ENCODE measurements around the gene TTC3. TPM values are rescaled to one million over a fixed set of nuclear protein-coding genes. Genes with fewer than 3 reads are reported as not detected.
A peak's percentile ranks its signal among the peaks of the same experiment; 100 is the strongest.

TTC3 gene
- total RNA-seq, 1 donor from 2014 or later, result 210 TPM

DNA sequence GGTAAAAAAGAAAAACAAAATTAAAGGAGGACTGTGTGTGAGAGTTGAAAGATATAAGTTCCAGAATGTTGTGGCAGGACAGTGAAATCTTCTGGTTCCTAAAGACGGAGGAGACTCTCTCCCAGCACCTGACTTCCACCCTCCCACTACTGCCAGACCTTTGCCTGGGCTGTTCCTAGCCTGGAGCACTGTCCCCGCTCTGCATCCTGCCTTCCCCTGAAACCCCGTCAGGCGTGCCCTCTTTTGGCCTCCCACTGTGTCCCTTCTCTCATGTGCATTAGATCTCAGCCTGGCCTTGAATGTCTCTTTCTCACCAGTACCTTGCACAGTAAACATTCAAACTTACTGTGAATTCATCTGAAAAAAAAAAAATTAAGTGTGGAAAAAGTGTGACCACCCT lies 120.0 kb downstream of the TTC3 start:
- DNase-seq (ENCODE audit: low read depth), result no peak

- DNase-seq (ENCODE audit: low read depth), result no peak
These were observed 120.6 kb downstream of the TTC3 start for GRCh38 chr21:37193676-37194075.

- no peak for DNase-seq (ENCODE audit: low read depth)
These were observed 122.0 kb downstream of the TTC3 start for GRCh38 chr21:37195059-37195458.

DNA sequence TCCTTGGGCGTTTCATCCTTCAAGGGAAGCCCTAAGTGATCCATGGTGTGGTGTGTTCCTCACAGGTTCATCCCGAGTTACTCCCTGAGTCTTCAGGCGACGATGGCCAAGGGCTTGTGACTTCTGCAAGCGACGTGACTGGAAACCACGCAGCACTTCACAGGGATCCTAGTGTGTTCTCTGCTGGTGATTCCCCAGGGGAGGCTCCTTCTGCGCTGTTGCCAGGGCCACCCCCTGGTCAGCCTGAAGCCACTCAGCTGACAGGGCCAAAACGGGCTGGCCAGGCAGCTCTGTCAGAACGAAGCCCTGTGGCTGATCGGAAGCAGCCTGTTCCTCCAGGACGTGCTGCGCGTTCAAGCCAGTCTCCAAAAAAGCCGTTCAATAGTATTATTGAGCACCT lies 122.6 kb downstream of the TTC3 start:
- no peak for DNase-seq (ENCODE audit: low read depth)

DNA sequence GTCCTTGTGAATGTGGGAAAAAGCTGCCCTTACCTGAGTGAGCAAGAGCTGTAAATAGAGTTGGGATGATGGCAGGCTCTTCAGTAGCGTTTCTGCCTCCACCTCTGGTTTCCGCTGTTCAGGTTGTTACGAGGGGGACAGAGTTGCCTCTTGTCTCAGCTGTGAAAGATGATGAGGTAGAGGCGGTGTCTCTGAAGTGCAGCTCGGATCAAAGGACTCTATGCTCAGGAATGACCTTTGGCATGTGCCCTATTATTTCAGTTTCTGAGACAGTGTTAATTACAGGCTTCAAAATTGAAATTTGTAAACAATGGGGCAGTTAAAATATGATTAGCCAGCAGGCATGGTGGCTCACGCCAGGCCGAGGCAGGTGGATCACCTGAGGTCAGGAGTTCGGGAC lies 123.8 kb downstream of the TTC3 start:
- no peak for DNase-seq (ENCODE audit: low read depth)

- no peak for DNase-seq (ENCODE audit: low read depth)
These were observed 124.7 kb downstream of the TTC3 start for GRCh38 chr21:37197746-37198145.

DNA sequence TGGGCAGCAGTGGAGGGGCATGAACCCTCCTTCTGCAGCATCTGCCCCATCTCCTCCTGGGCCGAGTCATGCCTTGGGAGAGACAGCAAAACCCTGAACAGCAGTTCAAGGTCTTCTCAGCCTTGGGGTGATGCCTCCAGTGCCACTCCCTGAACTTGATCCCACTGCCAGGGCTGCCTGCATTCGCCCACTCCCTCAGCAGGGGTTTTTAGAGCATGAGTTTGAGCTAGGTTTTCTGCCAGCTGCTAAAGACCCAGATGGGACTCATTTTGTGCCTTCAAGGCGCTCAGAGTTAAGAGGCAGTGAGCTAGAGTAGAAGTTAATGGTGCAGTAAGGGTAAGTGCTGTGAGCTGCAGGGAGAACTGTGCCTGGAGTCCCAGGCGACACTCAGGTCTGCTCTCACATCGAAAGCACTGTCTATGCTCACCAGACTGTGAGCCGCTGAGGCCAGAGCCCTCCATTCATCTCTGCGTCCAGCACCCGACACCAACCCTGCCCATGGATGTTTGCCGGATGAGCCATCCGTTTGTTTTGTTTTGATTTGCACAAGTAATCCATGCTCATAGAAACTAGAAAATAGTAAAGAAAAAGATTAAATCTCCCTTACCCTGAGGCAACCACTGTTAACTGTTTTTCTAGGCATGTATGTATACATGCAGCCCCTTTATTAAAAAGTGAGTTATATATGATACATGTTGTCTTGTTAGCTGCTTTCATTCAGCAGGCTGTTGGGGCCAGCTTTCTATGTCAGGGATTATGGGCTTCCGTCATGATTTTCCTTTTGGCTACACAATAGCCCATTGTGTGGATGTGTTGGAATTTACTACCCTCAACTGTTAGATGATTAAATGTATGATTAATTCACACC lies 126.2 kb downstream of the TTC3 start:
- peak; percentile 61 for DNase-seq (ENCODE audit: low read depth)

DNA sequence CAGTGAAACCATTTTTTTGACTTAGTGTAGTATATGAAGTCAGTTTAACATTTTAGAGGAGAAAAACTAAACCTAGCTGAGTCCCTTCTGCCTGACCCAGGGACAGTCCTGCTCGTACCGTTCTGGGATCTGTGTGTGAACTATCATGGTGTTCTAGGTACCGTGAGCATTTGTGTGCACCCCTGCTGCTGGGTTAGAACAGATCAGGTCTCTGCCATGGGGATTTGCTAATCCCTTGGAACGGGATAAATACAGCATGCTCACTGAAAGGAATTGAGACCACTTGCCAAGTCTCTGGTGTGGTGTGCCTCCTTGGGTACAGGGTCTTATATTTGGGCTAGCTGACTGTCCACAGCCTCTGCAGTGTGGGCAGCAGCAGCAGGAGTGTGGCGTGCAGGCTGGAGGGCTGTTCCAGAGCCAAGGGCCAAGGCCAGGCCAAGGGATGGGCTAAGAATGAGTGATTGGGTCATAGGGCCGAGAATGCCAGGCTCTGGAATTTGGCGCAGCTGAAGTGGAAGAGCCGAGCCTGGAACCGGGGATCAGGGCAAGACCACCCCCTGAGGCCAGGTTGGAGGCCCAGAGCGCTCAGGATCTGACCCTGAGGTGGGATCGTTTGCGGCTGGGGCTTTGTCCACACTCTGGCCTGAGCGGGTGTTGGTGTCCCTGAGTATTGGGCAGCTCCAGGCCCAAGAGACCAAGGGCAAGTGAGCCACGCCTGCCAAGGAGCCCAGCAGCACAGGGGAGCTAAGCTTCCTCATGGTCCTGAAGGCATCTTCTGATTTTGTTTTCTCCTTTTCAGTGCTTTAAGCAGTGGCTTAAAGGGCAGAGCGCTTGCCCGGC lies 127.8 kb downstream of the TTC3 start:
- DNase-seq (ENCODE audit: low read depth), result peak; percentile 53

GRCh38 chr21:37202221-37203110 lies 129.4 kb downstream of the TTC3 start:
- DNase-seq (ENCODE audit: low read depth), result no peak

GRCh38 chr21:37204580-37204979 lies 131.5 kb downstream of the TTC3 start:
- DNase-seq (ENCODE audit: low read depth), result no peak

DNA sequence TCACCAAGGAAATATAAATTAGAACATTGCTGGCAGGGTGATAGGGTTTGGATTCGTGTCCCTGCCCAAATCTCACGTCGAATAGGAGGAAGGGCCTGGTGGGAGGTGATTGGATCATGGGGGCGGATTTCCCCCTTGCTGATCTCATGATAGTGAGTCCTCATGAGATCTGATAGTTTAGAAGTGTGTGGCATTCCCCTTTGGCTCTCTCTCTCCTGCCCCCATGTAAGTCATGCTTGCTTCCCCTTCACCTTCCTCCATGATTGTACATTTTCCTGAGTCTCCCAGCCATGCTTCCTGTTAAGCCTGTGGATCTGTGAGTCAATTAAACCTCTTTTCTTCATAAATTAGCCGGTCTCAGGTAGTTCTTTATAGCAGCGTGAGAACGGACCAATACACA lies 133.4 kb downstream of the TTC3 start:
- no peak for DNase-seq (ENCODE audit: low read depth)

- DNase-seq (ENCODE audit: low read depth), result peak; percentile 85
These were observed 134.5 kb downstream of the TTC3 start for GRCh38 chr21:37207441-37208009.

- peak; percentile 87 for DNase-seq (ENCODE audit: low read depth)
These were observed 135.1 kb downstream of the TTC3 start for GRCh38 chr21:37208056-37208721.

- DNase-seq (ENCODE audit: low read depth), result no peak
These were observed 135.7 kb downstream of the TTC3 start for GRCh38 chr21:37208741-37209225.

- no peak for DNase-seq (ENCODE audit: low read depth)
These were observed 137.1 kb downstream of the TTC3 start for GRCh38 chr21:37210130-37210529.

DNA sequence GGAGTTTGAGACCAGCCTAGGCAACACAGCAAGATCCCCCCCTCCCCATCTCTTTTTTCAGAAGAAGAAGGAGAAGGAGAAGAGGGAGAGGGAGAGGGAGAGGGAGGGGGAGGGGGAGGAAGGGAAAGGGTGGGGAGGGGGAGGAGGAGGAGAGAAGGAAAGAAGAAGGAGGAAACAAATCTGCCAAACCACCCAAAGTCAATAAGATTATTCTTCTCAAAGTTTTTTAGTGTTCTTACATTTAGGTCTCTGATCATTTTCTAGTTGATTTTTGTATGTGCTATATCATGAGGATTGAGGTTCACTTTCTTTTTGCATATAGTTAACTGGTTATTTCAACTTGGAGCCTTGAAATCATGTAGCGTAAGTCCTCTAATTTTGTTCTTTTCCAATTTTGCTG lies 137.7 kb downstream of the TTC3 start:
- DNase-seq (ENCODE audit: low read depth), result no peak

DNA sequence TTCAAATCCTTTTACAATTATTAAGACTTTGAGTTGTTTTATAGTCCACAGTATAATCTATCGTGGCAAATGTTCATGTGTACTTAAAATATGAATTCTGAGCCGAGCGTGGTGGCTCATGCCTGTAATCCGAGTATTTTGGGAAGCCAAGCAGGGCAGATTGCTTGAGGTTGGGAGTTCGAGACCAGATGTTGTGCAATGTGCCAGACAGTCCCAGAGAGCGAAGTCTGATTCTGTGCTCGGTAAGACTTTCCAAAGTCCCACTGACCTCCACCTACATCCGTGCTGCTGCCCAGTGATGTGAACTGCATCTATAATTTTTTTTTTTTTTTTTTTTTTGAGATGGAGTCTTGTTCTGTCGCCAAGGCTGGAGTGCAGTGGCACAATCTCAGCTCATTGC lies 141.9 kb downstream of the TTC3 start:
- DNase-seq (ENCODE audit: low read depth), result no peak

DNA sequence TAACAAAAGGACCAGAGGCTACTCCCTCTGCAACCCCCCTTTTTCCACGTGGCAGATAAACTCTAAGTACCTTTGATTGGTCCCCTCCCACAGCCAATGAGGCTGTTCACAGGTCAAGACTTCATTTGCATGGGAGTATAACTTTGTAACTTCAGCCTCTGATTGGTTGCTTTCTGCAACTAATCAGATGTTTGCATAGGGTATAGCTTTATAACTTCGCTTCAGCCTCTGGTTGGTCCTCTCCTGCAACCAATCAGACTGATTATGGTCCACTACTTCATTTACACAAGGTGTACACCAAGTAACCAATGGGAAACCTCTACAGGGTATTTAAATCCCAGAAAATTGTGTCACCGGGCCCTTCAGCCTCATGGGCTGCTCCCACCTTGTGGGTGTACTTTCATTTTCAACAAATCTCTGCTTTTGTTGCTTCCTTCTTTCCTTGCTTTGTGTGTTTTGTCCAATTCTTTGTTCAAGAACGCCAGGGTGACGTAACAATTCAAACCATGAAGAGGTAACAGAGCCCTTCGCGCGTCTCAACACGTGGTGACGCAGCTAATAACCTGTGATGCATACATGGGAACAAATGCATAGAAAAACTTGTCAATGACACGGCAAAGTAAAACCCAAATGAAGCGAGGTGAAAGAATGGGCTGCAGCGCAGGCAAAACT lies 146.8 kb downstream of the TTC3 start:
- no peak for DNase-seq (ENCODE audit: low read depth)

DNA sequence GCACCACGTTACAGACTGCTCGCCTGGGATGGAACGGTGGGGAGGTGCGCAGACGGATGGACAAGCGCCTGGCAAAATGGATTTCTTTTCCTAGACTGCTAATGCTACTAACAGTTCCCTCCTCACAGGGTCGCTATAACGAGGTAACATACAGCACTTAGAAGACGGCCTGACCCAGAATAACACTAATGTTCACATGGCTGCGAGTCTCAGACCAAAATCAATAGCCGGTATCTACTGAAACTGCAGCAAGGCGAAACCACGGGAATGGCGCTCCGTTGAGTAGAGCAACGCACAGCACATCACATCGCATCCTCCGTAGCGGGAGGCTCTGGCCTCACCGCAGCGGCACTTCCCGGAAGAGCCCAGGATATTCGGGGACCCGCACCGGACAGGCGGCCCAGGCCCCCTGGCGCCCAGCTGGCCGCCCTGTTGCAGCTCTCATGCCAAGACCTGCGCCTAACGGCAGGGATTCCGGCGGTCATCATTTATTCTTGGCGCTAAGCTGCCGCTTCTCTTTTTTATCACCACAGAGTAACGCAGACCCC lies 147.5 kb downstream of the TTC3 start:
- peak; percentile 61 for DNase-seq (ENCODE audit: low read depth)
